Upper lobe of right lung (tissue), 1 donor: ENCODE measurements around the gene SLC12A2. TPM values are rescaled to one million over a fixed set of nuclear protein-coding genes. Genes with fewer than 3 reads are reported as not detected.

Source experiments
- ATAC-seq: fragments of 200-7000 bp; cut with Tn5 transposase; one replicate; pipeline ENCODE4 v1.9.1; 2020; ENCODE audit warnings: mild to moderate bottlenecking, moderate library complexity
- DNase-seq: peaks from one replicate; pipeline ENCODE4 v3.0.0-alpha.2; 2020
- H3K27ac ChIP-seq: fragments of 200-600 bp; one replicate; pipeline ENCODE4 v1.8.0; 2022
- H3K27me3 ChIP-seq: fragments of 200-600 bp; one replicate; pipeline ENCODE4 v1.8.0; 2022; ENCODE audit warnings: mild to moderate bottlenecking
- H3K36me3 ChIP-seq: fragments of 200-600 bp; one replicate; pipeline ENCODE4 v1.8.0; 2022
- H3K4me1 ChIP-seq: fragments of 200-600 bp; one replicate; pipeline ENCODE4 v1.8.0; 2022
- H3K4me3 ChIP-seq: fragments of 200-600 bp; one replicate; pipeline ENCODE4 v1.8.0; 2022; ENCODE audit warnings: mild to moderate bottlenecking
- H3K9me3 ChIP-seq: fragments of 200-600 bp; one replicate; pipeline ENCODE4 v1.8.0; 2022
- CTCF ChIP-seq: fragments of 200-600 bp; IDR thresholded peaks from one replicate; pipeline ENCODE4 v1.8.0; 2022; ENCODE audit warnings: antibody characterized with exemption
- intact Hi-C: fragments of 100-400 bp; cut with DNase I; formaldehyde crosslinking; loops from one replicate; pipeline ENCODE4 v1.11.0; 2022
- total RNA-seq: library from RNA; stranded (reverse); fragmentation: NEBNext Ultra II Directional; extraction: Animal tissue kit (Norgen Biotek cat#: 25700); gene quantifications from one replicate; pipeline ENCODE4 v1.2.1, GENCODE V29; 2021
- donor health status: DM: no; HTN: yes; CAD: no; lungs with severe emphysema.

The SLC12A2 gene
- total RNA-seq, 1 donor from 2014 or later: 23.2 TPM

GRCh38 chr5:128146671-128147070 lies 63.1 kb downstream of the SLC12A2 start:
- intact Hi-C loops: no loop called here
- no peak overlapping the region for H3K27ac ChIP-seq
- H3K4me3 ChIP-seq: no peak overlapping the region
- DNase-seq (no peak), ATAC-seq (no peak)
- H3K27me3 ChIP-seq: no peaks in the 10 kb centered on the region
- no peaks in the 10 kb centered on the region for H3K4me1 ChIP-seq
- peaks cover 17% of the 10 kb centered on the region for H3K36me3 ChIP-seq
- H3K9me3 ChIP-seq: no peaks in the 10 kb centered on the region
- TF ChIP-seq CTCF: no peak

- Histone ChIP-seq H3K27ac (no peak overlapping the region), H3K9me3 (no peaks in the 10 kb centered on the region), H3K27me3 (no peaks in the 10 kb centered on the region), H3K4me3 (no peak overlapping the region), H3K36me3 (peaks cover 16% of the 10 kb centered on the region), H3K4me1 (no peaks in the 10 kb centered on the region)
- TF ChIP-seq CTCF: no peak
- no peak for ATAC-seq
- intact Hi-C loops: no loop called here
- DNase-seq: no peak
Measured at GRCh38 chr5:128154943-128155342, 71.4 kb downstream of the SLC12A2 start.

GRCh38 chr5:128155776-128156175 lies 72.2 kb downstream of the SLC12A2 start:
- no peak overlapping the region for H3K27ac ChIP-seq
- no peak for DNase-seq
- intact Hi-C loops: no loop called here

GRCh38 chr5:128156521-128156920 lies 73.0 kb downstream of the SLC12A2 start:
- no peaks in the 10 kb centered on the region for H3K4me1 ChIP-seq
- ATAC-seq: no peak
- no peaks in the 10 kb centered on the region for H3K27me3 ChIP-seq
- DNase-seq: no peak
- H3K9me3 ChIP-seq: no peaks in the 10 kb centered on the region
- H3K27ac ChIP-seq: no peak overlapping the region
- intact Hi-C loops: no loop called here
- H3K4me3 ChIP-seq: no peak overlapping the region
- TF ChIP-seq CTCF: no peak
- peaks cover 19% of the 10 kb centered on the region for H3K36me3 ChIP-seq

More at GRCh38 chr5:128155776-128156175, 72.2 kb downstream of the SLC12A2 start:
- Histone ChIP-seq H3K36me3 (peaks cover 16% of the 10 kb centered on the region), H3K27me3 (no peaks in the 10 kb centered on the region), H3K9me3 (no peaks in the 10 kb centered on the region), H3K4me3 (no peak overlapping the region), H3K4me1 (no peaks in the 10 kb centered on the region)
- ATAC-seq: no peak
- TF ChIP-seq CTCF: no peak

GRCh38 chr5:128158342-128158741 lies 74.8 kb downstream of the SLC12A2 start:
- no peak overlapping the region for H3K27ac ChIP-seq
- no peak for ATAC-seq
- DNase-seq: no peak
- H3K4me1 ChIP-seq: no peaks in the 10 kb centered on the region
- no peak for TF ChIP-seq CTCF
- H3K9me3 ChIP-seq: no peaks in the 10 kb centered on the region
- no peaks in the 10 kb centered on the region for H3K27me3 ChIP-seq
- intact Hi-C loops: no loop called here
- H3K4me3 ChIP-seq: no peak overlapping the region
- peaks cover 26% of the 10 kb centered on the region for H3K36me3 ChIP-seq

- no peaks in the 10 kb centered on the region for H3K9me3 ChIP-seq
- H3K27me3 ChIP-seq: no peaks in the 10 kb centered on the region
- DNase-seq (no peak), ATAC-seq (no peak)
- peaks cover 26% of the 10 kb centered on the region for H3K36me3 ChIP-seq
- intact Hi-C loops: no loop called here
- no peaks in the 10 kb centered on the region for H3K4me1 ChIP-seq
- H3K4me3 ChIP-seq: no peak overlapping the region
- no peak for TF ChIP-seq CTCF
- H3K27ac ChIP-seq: no peak overlapping the region
Measured at GRCh38 chr5:128163991-128164390, 80.4 kb downstream of the SLC12A2 start.
